Tibial artery (tissue), 4 donors: ENCODE data around the gene INPP4A.
A peak's percentile ranks its signal among the peaks of the same experiment; 100 is the strongest.

Experiments
- DNase-seq, 2 donors: peaks; one replicate each; pipeline ENCODE4 v3.0.0-alpha.2; 2019
- H3K27ac ChIP-seq, 2 donors: fragments of 200-600 bp; sonication (generic) in 1 of 2; 1 replicate in 1 of 2; 2 replicates in 1 of 2; pipeline ENCODE4 v1.5.1; 2018 to 2019; ENCODE audit warnings: mild to moderate bottlenecking in 1 of 2
- H3K27me3 ChIP-seq, 2 donors: fragments of 200-600 bp; sonication (generic) in 1 of 2; one replicate each; pipeline versions ENCODE4 v1.5.1 to v1.6.0; 2016 to 2019
- H3K36me3 ChIP-seq, 3 donors: fragments of 200-600 bp; sonication (generic) in 2 of 3; one replicate each; pipeline ENCODE4 v1.5.1; 2016 to 2019; ENCODE audit warnings: mild to moderate bottlenecking in 2 of 3
- H3K4me1 ChIP-seq, 4 donors: fragments of 200-600 bp; sonication (generic) in 2 of 4; 1 replicate in 3 of 4; 2 replicates in 1 of 4; pipeline ENCODE4 v1.5.1; 2016 to 2019
- H3K4me3 ChIP-seq, 2 donors: fragments of 200-600 bp; sonication (generic) in 1 of 2; 1 replicate in 1 of 2; 2 replicates in 1 of 2; pipeline ENCODE4 v1.5.1; 2018 to 2019; ENCODE audit warnings: mild to moderate bottlenecking in 2 of 2
- H3K9me3 ChIP-seq, 3 donors: fragments of 200-600 bp; sonication (generic) in 1 of 3; one replicate each; pipeline ENCODE4 v1.5.1; 2016 to 2019
- CTCF ChIP-seq, 2 experiments: fragments of 200-600 bp in 1 of 2; fragments of 450-650 bp in 1 of 2; IDR thresholded peaks; one replicate each; pipeline ENCODE4 v1.5.1; 2017 to 2019; ENCODE audit warnings: antibody characterized with exemption in 2 of 2, mild to moderate bottlenecking in 1 of 2, moderate library complexity in 1 of 2
- intact Hi-C: fragments of 100-400 bp; cut with DNase I; formaldehyde crosslinking; loops from one replicate; pipeline ENCODE4 v1.15.0; 2023; ENCODE audit warnings: low total_unique reads

INPP4A gene

GRCh38 chr2:98489971-98490962 lies 45.6 kb downstream of the INPP4A start:
- H3K4me1 ChIP-seq: peaks cover 0 to 42% (median 0%) of the 10 kb centered on the region in 4 donors
- no peak overlapping the region for H3K4me3 ChIP-seq
- no peaks in the 10 kb centered on the region for H3K36me3 ChIP-seq
- H3K9me3 ChIP-seq: no peaks in the 10 kb centered on the region
- no peak overlapping the region for H3K27ac ChIP-seq
- intact Hi-C loops: no loop called here
- no peaks in the 10 kb centered on the region for H3K27me3 ChIP-seq
- no peak for DNase-seq
- TF ChIP-seq CTCF (IDR thresholded peaks at IDR 0.05): no peak

GRCh38 chr2:98492441-98492840 lies 47.8 kb downstream of the INPP4A start:
- Histone ChIP-seq H3K9me3 (no peaks in the 10 kb centered on the region), H3K4me1 (peaks cover 0 to 27% (median 0%) of the 10 kb centered on the region in 4 donors), H3K27me3 (no peaks in the 10 kb centered on the region), H3K4me3 (no peak overlapping the region), H3K27ac (no peak overlapping the region), H3K36me3 (no peaks in the 10 kb centered on the region)
- DNase-seq: peak in 1 of 2 donors; percentile 11
- intact Hi-C loops: no loop called here
- TF ChIP-seq CTCF (IDR thresholded peaks at IDR 0.05): no peak

- Histone ChIP-seq H3K27ac (no peak overlapping the region), H3K9me3 (no peaks in the 10 kb centered on the region), H3K4me3 (no peak overlapping the region), H3K4me1 (peaks cover 0 to 24% (median 0%) of the 10 kb centered on the region in 4 donors), H3K27me3 (no peaks in the 10 kb centered on the region), H3K36me3 (no peaks in the 10 kb centered on the region)
- intact Hi-C loops: no loop called here
- no peak for TF ChIP-seq CTCF (IDR thresholded peaks at IDR 0.05)
- DNase-seq: no peak
These were observed 50.0 kb downstream of the INPP4A start for GRCh38 chr2:98494699-98495098.

- H3K36me3 ChIP-seq: no peaks in the 10 kb centered on the region
- no peak overlapping the region for H3K27ac ChIP-seq
- no peak overlapping the region for H3K4me3 ChIP-seq
- intact Hi-C loops: no loop called here
- H3K9me3 ChIP-seq: no peaks in the 10 kb centered on the region
- peaks cover 0 to 26% (median under 1%) of the 10 kb centered on the region in 4 donors for H3K4me1 ChIP-seq
- no peak for TF ChIP-seq CTCF (IDR thresholded peaks at IDR 0.05)
- no peaks in the 10 kb centered on the region for H3K27me3 ChIP-seq
- peak in 1 of 2 donors; percentile 10 for DNase-seq
These were observed 52.3 kb downstream of the INPP4A start for GRCh38 chr2:98496750-98497493.

GRCh38 chr2:98498703-98499440 lies 54.2 kb downstream of the INPP4A start:
- Histone ChIP-seq H3K4me1 (peaks cover 0 to 45% (median 6%) of the 10 kb centered on the region in 4 donors), H3K27ac (no peak overlapping the region), H3K36me3 (no peaks in the 10 kb centered on the region), H3K27me3 (no peaks in the 10 kb centered on the region), H3K4me3 (no peak overlapping the region), H3K9me3 (no peaks in the 10 kb centered on the region)
- DNase-seq: peak in 1 of 2 donors; percentile 21
- intact Hi-C loops: no loop called here
- no peak for TF ChIP-seq CTCF (IDR thresholded peaks at IDR 0.05)
